ENCODE data around the gene STRN4.

The STRN4 gene

DNA sequence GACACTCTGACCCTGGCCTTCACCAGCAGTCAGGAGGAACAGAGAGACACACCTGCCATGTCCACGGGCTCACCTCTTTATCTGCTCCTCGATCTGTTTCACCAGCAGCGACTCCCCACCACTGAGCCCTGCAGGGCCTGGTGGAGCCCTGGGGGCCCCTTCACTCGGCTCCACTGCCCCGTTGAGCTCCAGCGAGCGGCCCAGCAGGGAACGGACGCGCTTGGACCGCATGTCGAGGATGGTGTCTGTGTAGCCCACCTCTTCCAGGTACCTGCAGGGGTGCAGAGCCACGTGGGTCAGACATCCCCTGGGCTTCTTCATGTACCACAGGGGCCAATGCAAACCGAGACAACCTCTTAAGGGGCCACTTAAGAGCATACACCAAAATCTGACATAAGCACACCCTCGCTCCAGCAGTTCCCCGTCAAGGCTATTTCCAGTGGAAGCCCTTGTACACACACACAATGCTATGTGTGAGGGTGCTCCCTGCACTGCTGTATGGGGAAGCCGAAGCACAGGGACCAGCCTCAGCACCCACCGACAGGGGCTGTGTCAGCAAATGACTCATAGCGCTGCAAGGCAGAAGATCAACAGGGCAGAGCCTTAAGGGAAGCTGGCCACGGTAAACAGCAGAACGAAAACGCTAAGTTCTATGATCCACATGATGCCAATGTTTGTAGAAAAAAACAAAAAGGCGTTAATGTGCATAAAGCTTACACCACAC, 13.1 kb downstream of the STRN4 start:
- H3K27ac ChIP-seq, result no peak overlapping the region
- TF ChIP-seq, protein P1, sequence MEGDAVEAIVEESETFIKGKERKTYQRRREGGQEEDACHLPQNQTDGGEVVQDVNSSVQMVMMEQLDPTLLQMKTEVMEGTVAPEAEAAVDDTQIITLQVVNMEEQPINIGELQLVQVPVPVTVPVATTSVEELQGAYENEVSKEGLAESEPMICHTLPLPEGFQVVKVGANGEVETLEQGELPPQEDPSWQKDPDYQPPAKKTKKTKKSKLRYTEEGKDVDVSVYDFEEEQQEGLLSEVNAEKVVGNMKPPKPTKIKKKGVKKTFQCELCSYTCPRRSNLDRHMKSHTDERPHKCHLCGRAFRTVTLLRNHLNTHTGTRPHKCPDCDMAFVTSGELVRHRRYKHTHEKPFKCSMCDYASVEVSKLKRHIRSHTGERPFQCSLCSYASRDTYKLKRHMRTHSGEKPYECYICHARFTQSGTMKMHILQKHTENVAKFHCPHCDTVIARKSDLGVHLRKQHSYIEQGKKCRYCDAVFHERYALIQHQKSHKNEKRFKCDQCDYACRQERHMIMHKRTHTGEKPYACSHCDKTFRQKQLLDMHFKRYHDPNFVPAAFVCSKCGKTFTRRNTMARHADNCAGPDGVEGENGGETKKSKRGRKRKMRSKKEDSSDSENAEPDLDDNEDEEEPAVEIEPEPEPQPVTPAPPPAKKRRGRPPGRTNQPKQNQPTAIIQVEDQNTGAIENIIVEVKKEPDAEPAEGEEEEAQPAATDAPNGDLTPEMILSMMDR (conservative IDR thresholded peaks at IDR 0.05), result no peak

DNA sequence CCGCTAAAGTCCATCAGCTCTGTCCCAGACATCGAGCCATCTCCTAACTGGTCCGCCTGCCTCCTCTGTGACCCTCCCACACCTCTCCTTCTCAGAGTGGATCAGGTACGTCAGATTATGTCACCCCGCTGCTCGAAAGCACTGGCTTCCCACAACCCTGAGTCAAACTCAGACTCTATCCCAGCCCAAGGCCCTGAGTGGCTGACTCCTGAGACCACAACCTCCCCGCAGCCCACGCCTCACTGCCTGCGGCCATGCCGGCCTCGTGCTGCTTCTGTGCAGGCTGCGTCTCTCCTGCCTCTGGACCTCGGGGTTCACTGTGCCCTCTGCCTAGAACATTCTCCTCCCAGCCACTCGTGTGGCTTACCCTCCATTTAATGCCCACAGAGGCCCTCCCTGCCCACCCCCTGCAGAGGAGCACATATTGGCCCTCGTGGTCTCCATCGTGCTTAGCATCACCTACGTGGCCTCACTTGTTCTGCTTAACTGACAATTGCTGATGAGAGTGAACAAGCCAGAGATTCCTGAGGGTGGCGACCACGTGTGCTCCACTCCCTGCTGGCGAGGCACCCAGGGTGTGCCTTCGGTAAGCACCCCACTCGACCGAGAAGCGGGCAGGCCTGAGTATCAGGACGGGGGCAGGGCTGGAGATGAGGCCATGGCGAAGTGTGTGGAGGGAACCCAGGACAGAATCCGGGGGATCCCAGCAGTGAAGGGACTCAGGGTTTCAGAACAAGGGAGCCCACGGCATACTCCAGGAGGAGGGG, 13.9 kb downstream of the STRN4 start:
- no peak overlapping the region for H3K27ac ChIP-seq
- TF ChIP-seq, protein P1 (conservative IDR thresholded peaks at IDR 0.05), result no peak

DNA sequence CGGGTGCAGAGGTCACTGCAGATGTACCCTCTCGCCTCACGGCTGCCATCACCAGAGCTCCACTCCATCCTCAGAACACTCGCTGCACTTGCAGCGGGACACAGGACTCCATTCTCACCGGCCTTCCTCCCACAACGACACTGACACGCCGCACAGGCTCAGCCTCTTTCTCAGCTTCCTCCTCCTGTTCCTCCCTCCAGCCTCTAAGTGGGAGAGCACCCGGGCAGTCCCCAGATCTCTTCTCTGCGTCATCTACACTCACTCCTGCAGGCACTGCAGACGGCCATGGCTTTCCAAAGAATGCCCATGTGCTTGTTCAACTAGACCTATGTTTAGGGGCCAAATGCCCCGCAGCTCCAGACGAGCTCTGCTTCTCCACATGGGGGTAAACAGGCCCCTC, 14.7 kb downstream of the STRN4 start:
- TF ChIP-seq, protein P1 (conservative IDR thresholded peaks at IDR 0.05), result no peak
- no peak overlapping the region for H3K27ac ChIP-seq

DNA sequence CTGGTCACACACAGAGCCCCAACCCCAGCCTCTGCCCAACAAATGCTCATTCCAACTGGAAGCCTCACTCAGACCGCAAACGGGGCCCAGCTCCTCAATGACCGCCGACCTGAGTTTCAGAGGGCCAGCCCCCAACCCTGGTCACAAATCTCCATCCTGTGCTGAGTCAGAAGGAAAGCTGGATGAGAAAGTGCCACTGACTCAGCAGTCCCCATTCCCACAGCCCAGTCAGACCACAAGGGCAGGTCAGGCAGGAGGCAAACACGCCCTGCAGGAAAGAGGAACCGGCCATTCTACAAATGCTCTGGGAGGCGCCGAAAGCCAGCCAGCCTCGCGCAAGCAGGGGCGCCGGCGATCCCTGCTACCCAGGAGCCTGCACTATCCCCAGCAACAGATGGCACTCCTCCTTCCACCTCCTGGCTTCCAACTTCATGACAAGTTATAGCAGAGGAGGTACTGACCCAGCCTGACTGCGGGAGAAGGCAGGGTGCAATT, 15.2 kb downstream of the STRN4 start:
- TF ChIP-seq, protein P1 (conservative IDR thresholded peaks at IDR 0.05), result no peak
- no peak overlapping the region for H3K27ac ChIP-seq

DNA sequence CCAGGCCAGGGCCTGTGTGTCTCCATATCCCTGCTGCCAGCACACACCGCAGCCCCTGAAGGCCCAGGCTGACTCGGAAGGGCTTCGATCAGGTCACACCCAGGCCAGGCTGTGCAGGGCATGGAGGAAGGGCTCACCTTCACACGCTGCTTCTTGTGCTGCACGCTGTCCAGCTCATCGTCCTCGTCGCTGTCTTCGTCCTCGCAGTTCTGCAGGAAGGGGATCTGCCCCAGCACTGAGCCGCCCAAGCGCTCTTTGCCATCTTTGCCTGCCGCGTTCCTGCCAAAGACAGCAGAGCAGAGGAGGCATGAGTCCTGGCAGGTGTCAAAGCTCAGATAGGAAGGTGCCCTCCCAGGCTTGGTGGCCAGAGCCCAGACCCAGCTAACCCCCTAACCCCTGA, 15.7 kb downstream of the STRN4 start:
- TF ChIP-seq, protein P1 (conservative IDR thresholded peaks at IDR 0.05), result no peak
- H3K27ac ChIP-seq, result no peak overlapping the region

DNA sequence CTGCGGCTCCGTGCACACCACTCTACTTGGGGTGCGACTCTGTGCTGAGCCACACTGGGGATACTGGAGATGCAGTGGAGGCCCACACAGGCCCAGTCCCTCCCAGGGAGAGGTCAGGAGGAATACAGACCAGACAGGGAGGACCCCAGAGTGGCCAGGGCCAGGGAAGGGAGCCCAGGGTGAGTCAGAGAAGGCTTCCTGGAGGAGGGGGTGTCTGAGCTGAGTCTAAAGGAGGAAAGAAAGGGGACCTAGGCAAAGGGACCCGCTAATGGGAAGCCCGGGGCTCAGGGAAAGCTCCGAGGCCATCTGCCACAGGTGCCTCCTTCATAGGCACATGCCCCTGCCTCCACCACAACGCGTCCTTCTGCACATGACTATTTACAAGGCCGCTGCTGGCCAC, 16.1 kb downstream of the STRN4 start:
- no peak overlapping the region for H3K27ac ChIP-seq

DNA sequence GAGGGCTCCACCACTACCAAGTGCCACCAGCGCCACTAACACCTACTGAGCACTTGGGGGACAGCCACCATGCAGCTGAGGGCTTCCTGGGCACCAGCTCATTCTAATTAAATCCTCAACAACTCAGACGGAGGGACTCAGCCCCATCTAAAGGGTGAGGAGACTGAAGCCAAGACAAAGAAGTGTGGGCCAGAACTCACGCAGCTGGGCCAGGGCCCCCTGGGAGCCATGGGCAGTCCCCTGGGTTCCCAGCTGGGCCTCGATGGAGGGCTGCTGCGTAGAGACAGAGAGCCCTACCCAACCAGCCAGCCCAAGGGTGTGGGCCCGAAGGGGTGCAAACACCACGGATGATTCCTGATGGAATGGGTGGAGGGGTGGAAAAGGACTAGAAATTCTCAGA, 16.6 kb downstream of the STRN4 start:
- TF ChIP-seq, protein P1 (conservative IDR thresholded peaks at IDR 0.05), result no peak
- no peak overlapping the region for H3K27ac ChIP-seq

More for the DNA sequence above, 16.1 kb downstream of the STRN4 start:
- TF ChIP-seq, protein P1 (conservative IDR thresholded peaks at IDR 0.05), result no peak
